HepG2 (cell line): Measurements from ENCODE around the gene MYO5A. TPM values are rescaled to one million over a fixed set of nuclear protein-coding genes. Genes with fewer than 3 reads are reported as not detected.

Experiments used
- ATAC-seq: fragments of 200-7000 bp; cut with Tn5 transposase; 3 replicates; pipeline ENCODE4 v1.9.1; 2020; ENCODE audit warnings: mild to moderate bottlenecking, moderate library complexity
- BruUV-seq: library from RNA; stranded (reverse); fragments of 400-500 nt; replicated peaks from 2 replicates; lab custom pipeline; 2021; lab: Mats Ljungman, UMichigan
- CTCF ChIA-PET: fragments of 300-600 bp; formaldehyde crosslinking; extraction: SDS; loops from one replicate; lab custom pipeline; 2021; ENCODE audit warnings: low total read pairs, inconsistent platforms, low intra/inter-chr PET ratio; lab: Yijun Ruan, JAX
- POLR2A ChIA-PET: fragments of 350-600 bp; sonication (Branson Sonifier 250); formaldehyde crosslinking; loops from one replicate; lab custom pipeline; 2020; ENCODE audit warnings: antibody characterized with exemption, inconsistent platforms; lab: Yijun Ruan, JAX
- DNase-seq: peaks from one replicate; pipeline ENCODE4 v3.0.0-alpha.2; 2015; ENCODE audit warnings: low spot score
- FAIRE-seq: peaks from 3 replicates; lab custom pipeline; 2011; peaks lifted over from hg19 to GRCh38; lab: Jason Lieb, UNC
- H2AFZ ChIP-seq: one replicate; pipeline ENCODE4 v1.6.1; 2011; ENCODE audit warnings: low read length, inconsistent platforms
- H3K27ac ChIP-seq: fragments of 300-600 bp; 3 replicates; pipeline ENCODE4 v1.8.0; 2011; ENCODE audit warnings: mixed run types, mild to moderate bottlenecking, mixed read lengths, low read length, inconsistent platforms; ENCODE audit not compliant: insufficient read depth; ENCODE audit errors: extremely low read length
- H3K27me3 ChIP-seq, 2 experiments: fragments of 200-600 bp in 1 of 2; 2 replicates in 1 of 2; 3 replicates in 1 of 2; pipeline versions ENCODE4 v1.6.0 to v1.8.0; 2011; ENCODE audit warnings: low read length in 2 of 2, mild to moderate bottlenecking in 2 of 2, moderate library complexity in 2 of 2, inconsistent platforms in 1 of 2; ENCODE audit not compliant: insufficient read depth in 2 of 2, control insufficient read depth in 1 of 2
- H3K36me3 ChIP-seq, 2 experiments: fragments of 200-600 bp in 1 of 2; replicated peaks in 1 of 2; 2 replicates in 1 of 2; 3 replicates in 1 of 2; pipeline versions ENCODE4 v1.5.1 to v1.8.0; 2011; ENCODE audit warnings: low read length in 2 of 2, inconsistent platforms in 1 of 2; ENCODE audit not compliant: insufficient read depth in 2 of 2, control insufficient read depth in 1 of 2
- H3K4me1 ChIP-seq: 2 replicates; pipeline ENCODE4 v1.5.1; 2012; ENCODE audit warnings: low read length, inconsistent platforms; ENCODE audit not compliant: insufficient read depth
- H3K4me2 ChIP-seq: 2 replicates; pipeline ENCODE4 v1.6.0; 2011; ENCODE audit warnings: low read depth, low read length, inconsistent platforms
- H3K4me3 ChIP-seq, 3 experiments: fragments of 200-600 bp in 1 of 3; sonication (generic), shearing (Covaris generic) in 1 of 3; replicated peaks in 1 of 3; 2 replicates each; pipeline ENCODE4 v1.5.1; 2011 to 2016; ENCODE audit warnings: low read length in 3 of 3, inconsistent platforms in 2 of 3, low read depth in 2 of 3, mild to moderate bottlenecking in 2 of 3, control low read depth in 1 of 3, mixed read lengths in 1 of 3; ENCODE audit not compliant: insufficient read depth in 1 of 3
- H3K79me2 ChIP-seq: one replicate; pipeline ENCODE4 v1.6.1; 2011; ENCODE audit warnings: low read length, inconsistent platforms; ENCODE audit not compliant: insufficient read depth
- H3K9ac ChIP-seq: 2 replicates; pipeline ENCODE4 v1.6.0; 2011; ENCODE audit warnings: mild to moderate bottlenecking, low read depth, low read length, inconsistent platforms; ENCODE audit not compliant: insufficient read depth
- H3K9me3 ChIP-seq: 2 replicates; pipeline ENCODE4 v1.5.1; 2012; ENCODE audit warnings: mild to moderate bottlenecking, low read length
- H4K20me1 ChIP-seq: 2 replicates; pipeline ENCODE4 v1.6.0; 2011; ENCODE audit warnings: inconsistent platforms, mild to moderate bottlenecking, low read length, moderate library complexity; ENCODE audit not compliant: insufficient read depth
- ARID5B ChIP-seq: IDR thresholded peaks from 2 replicates; pipeline ENCODE4 v1.4.0; 2020; ENCODE audit warnings: mild to moderate bottlenecking, missing genetic modification reagents
- CTCF ChIP-seq: sonication (generic); formaldehyde crosslinking; IDR thresholded peaks from 2 replicates; pipeline ENCODE4 v1.5.0; 2020; ENCODE audit warnings: mild to moderate bottlenecking, missing genetic modification reagents, moderate library complexity
- DR1 ChIP-seq: sonication (generic); formaldehyde crosslinking; IDR thresholded peaks from 2 replicates; pipeline ENCODE4 v1.8.0; 2021; ENCODE audit warnings: mild to moderate bottlenecking, missing genetic modification reagents, inconsistent platforms
- EZH2 ChIP-seq: conservative IDR thresholded peaks from 2 replicates; pipeline ENCODE4 v1.6.1; 2012; ENCODE audit warnings: mild to moderate bottlenecking, low read depth, low read length, moderate library complexity
- IRX3 ChIP-seq: sonication (generic); formaldehyde crosslinking; IDR thresholded peaks from 2 replicates; pipeline ENCODE4 v1.8.1; 2023; ENCODE audit warnings: mild to moderate bottlenecking, low read depth, missing genetic modification reagents, borderline replicate concordance
- MED8 ChIP-seq: sonication (generic); formaldehyde crosslinking; IDR thresholded peaks from 2 replicates; pipeline ENCODE4 v1.8.1; 2023; ENCODE audit warnings: mild to moderate bottlenecking, missing genetic modification reagents; ENCODE audit not compliant: insufficient replicate concordance
- NCOA1 ChIP-seq: sonication (generic); formaldehyde crosslinking; IDR thresholded peaks from 2 replicates; pipeline ENCODE4 v1.9.0; 2021; ENCODE audit warnings: missing genetic modification reagents
- RAD51 ChIP-seq: fragments of 450-650 bp; IDR thresholded peaks from 2 replicates; pipeline ENCODE4 v1.6.1; 2016; ENCODE audit warnings: borderline replicate concordance
- RXRB ChIP-seq: IDR thresholded peaks from 2 replicates; pipeline ENCODE4 v1.6.1; 2016; ENCODE audit warnings: borderline replicate concordance, missing genetic modification reagents, missing compliant biosample characterization
- SMC3 ChIP-seq: IDR thresholded peaks from 2 replicates; pipeline ENCODE4 v1.6.1; 2011; ENCODE audit warnings: low read length, improper control_type of control experiment
- ZBTB14 ChIP-seq: sonication (generic); formaldehyde crosslinking; IDR thresholded peaks from 2 replicates; pipeline ENCODE4 v1.4.0; 2020; ENCODE audit warnings: missing genetic modification reagents
- ZNF30 ChIP-seq: sonication (generic); formaldehyde crosslinking; IDR thresholded peaks from 2 replicates; pipeline ENCODE4 v1.5.0; 2020; ENCODE audit warnings: mild to moderate bottlenecking, missing genetic modification reagents
- ZNF383 ChIP-seq: sonication (generic); formaldehyde crosslinking; IDR thresholded peaks from 2 replicates; pipeline ENCODE4 v1.4.0; 2020; ENCODE audit warnings: missing genetic modification reagents, mild to moderate bottlenecking, borderline replicate concordance
- ZNF430 ChIP-seq: sonication (generic); formaldehyde crosslinking; IDR thresholded peaks from 2 replicates; pipeline ENCODE4 v1.9.0; 2021; ENCODE audit warnings: mild to moderate bottlenecking, missing genetic modification reagents
- ZNF552 ChIP-seq: sonication (generic); formaldehyde crosslinking; IDR thresholded peaks from 2 replicates; pipeline ENCODE4 v1.9.0; 2022; ENCODE audit warnings: missing genetic modification reagents, mild to moderate bottlenecking, borderline replicate concordance
- ZNF572 ChIP-seq: sonication (generic); formaldehyde crosslinking; IDR thresholded peaks from 2 replicates; pipeline ENCODE4 v1.5.1; 2020; ENCODE audit warnings: mild to moderate bottlenecking, missing genetic modification reagents
- ZNF839 ChIP-seq: sonication (generic); formaldehyde crosslinking; IDR thresholded peaks from 2 replicates; pipeline ENCODE4 v1.4.0; 2020; ENCODE audit warnings: missing genetic modification reagents, mild to moderate bottlenecking, borderline replicate concordance
- ZNF879 ChIP-seq: sonication (generic); formaldehyde crosslinking; IDR thresholded peaks from 2 replicates; pipeline ENCODE4 v1.8.1; 2023; ENCODE audit warnings: missing genetic modification reagents
- WGBS: methylation state at CpG from one replicate; pipeline ENCODE4 v1.1.6; 2017; ENCODE audit warnings: low lambda C conversion rate; 5-methylcytosine and 5-hydroxymethylcytosine counted together
- in situ Hi-C: cut with HindIII; loops from 2 replicates; pipeline ENCODE4 v1.10.0; 2017; ENCODE audit warnings: low pct_unique_long_range_greater_than_20kb; ENCODE audit not compliant: extremely low pct_ligation_motif_present
- intact Hi-C: fragments of 100-400 bp; cut with micrococcal nuclease; formaldehyde crosslinking; loops from one replicate; pipeline ENCODE4 v1.10.0; 2022; ENCODE audit not compliant: unreplicated experiment
- polyA plus RNA-seq, 8 experiments: library from polyadenylated mRNA; depleted of rRNA in 3 of 8; stranded (reverse) in 7 of 8; unstranded in 1 of 8; fragments of >200 nt; fragmentation: Illumina TruSeq in 4 of 8; extraction: Trizol in 4 of 8; gene quantifications; 2 replicates each; pipeline versions ENCODE4 v1.2.1 to v1.2.3, GENCODE V29; 2011 to 2016; ENCODE audit warnings: low read depth in 4 of 8, missing spikeins in 1 of 8, mixed read lengths in 1 of 8; ENCODE audit not compliant: insufficient read depth in 1 of 8
- total RNA-seq, 5 experiments: library from RNA; depleted of rRNA; stranded (reverse); fragments of >200 nt; fragmentation: Illumina TruSeq; extraction: Trizol; gene quantifications; 2 replicates each; pipeline ENCODE4 v1.2.3, GENCODE V29; 2016; ENCODE audit warnings: low read depth in 1 of 5

MYO5A gene
- total and polyA plus RNA-seq, 2 of the 13 experiments (the other 11 are each of a cell fraction or from before 2014, with no cell fraction given), result 2.8 to 4.8 TPM

- TF ChIP-seq ZNF30, result no peak
- TF ChIP-seq MED8 (CRISPR knock-in tag), result no peak
- TF ChIP-seq RAD51, result no peak
- TF ChIP-seq ZNF430 (CRISPR knock-in tag), result no peak
- no peak for TF ChIP-seq NCOA1
- no peak for TF ChIP-seq ZNF552 (CRISPR knock-in tag)
- TF ChIP-seq EZH2, result no peak
- TF ChIP-seq ZNF572, result no peak
- TF ChIP-seq ZNF383 (CRISPR knock-in tag), result no peak
- TF ChIP-seq ZNF839 (CRISPR knock-in tag), result no peak
- no peak for TF ChIP-seq ZNF879
- TF ChIP-seq RXRB (CRISPR knock-in tag), result no peak
Observed at GRCh38 chr15:52394118-52394517, 134.6 kb downstream of the MYO5A start (continued).

DNA sequence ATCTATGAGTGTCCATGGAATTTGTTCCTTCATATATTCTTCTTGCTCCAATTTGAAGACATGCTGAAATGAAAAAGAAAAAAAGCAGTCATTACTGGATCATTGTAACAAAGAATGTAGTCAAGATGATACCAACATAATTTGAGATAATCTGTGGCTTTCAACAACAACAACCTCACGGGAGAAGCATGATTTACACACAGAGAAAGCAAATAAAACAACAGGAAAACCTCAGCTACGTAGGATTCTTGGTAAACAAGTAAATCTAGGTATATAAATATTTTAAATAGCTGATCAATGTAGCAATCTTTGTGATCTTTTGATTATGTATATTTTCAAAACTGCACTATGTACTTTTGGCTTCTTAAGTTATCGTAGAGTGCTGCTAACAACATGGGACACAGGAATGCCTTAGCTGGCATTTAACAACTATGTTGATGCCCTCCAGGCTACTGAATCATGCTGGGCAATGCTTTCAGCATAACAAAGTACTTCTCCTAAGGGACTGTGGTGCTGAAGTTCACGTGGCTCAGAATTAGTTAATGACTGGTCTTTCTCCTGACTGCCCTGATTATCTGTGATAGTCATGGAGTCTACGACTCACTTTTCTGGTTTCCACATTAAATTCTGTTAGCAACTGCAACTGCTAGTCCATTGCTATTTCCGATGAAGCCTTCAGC, 136.5 kb downstream of the MYO5A start:
- DNase-seq (no peak), ATAC-seq (no peak), FAIRE-seq (no peak)
- in situ Hi-C loops (no loop called here), intact Hi-C loops (no loop called here)
- H3K27ac ChIP-seq, result no peak overlapping the region
- H3K9ac ChIP-seq, result no peak overlapping the region
- no peaks in the 10 kb centered on the region for H4K20me1 ChIP-seq
- H3K4me1 ChIP-seq, result no peaks in the 10 kb centered on the region
- no peak overlapping the region for H3K4me3 ChIP-seq
- POLR2A ChIA-PET, result no interaction called here
- H3K79me2 ChIP-seq, result no peaks in the 10 kb centered on the region
- no peaks in the 10 kb centered on the region for H3K36me3 ChIP-seq
- CTCF ChIA-PET, result no interaction called here
- H3K4me2 ChIP-seq, result no peak overlapping the region
- no peaks in the 10 kb centered on the region for H3K27me3 ChIP-seq
- no peak overlapping the region for H2AFZ ChIP-seq
- no TSS peak for BruUV-seq
- WGBS, result 54% methylated on average over 6 of the region's 6 CpGs
- no peaks in the 10 kb centered on the region for H3K9me3 ChIP-seq
- TF ChIP-seq SMC3 (no peak), ARID5B (no peak), DR1 (CRISPR knock-in tag) (no peak), ZBTB14 (CRISPR knock-in tag) (no peak), IRX3 (CRISPR knock-in tag) (no peak), CTCF (CRISPR knock-in tag) (no peak)
